GM03348 (cell line): ENCODE measurements around the gene ROR1.

Source experiments
- DNase-seq: peaks from one replicate; pipeline ENCODE4 v3.0.0; 2012; ENCODE audit warnings: low spot score

The ROR1 gene

GRCh38 chr1:63773815-63774616, at the start of gene ROR1:
TSS of gene ROR1 (plus strand) at chr1:63774017.
- peak; percentile 95 for DNase-seq

GRCh38 chr1:63724375-63724899, 49.4 kb upstream of the ROR1 start:
- no peak for DNase-seq

- DNase-seq = no peak
Observed at GRCh38 chr1:63728611-63729226, 45.1 kb upstream of the ROR1 start.

GRCh38 chr1:63729227-63729620, 44.6 kb upstream of the ROR1 start:
- no peak for DNase-seq

GRCh38 chr1:63730211-63730610, 43.6 kb upstream of the ROR1 start:
- DNase-seq = no peak

GRCh38 chr1:63731117-63732043, 42.4 kb upstream of the ROR1 start:
- peak; percentile 80 for DNase-seq

GRCh38 chr1:63732666-63733065, 41.2 kb upstream of the ROR1 start:
- DNase-seq = no peak

GRCh38 chr1:63738772-63739171, 35.0 kb upstream of the ROR1 start:
- DNase-seq = no peak

GRCh38 chr1:63739452-63739851, 34.4 kb upstream of the ROR1 start:
- DNase-seq = no peak

GRCh38 chr1:63740432-63740831, 33.4 kb upstream of the ROR1 start:
- DNase-seq = no peak

GRCh38 chr1:63742526-63742925, 31.3 kb upstream of the ROR1 start:
- no peak for DNase-seq

- DNase-seq = no peak
Observed at GRCh38 chr1:63743781-63744180, 30.0 kb upstream of the ROR1 start.

GRCh38 chr1:63746129-63746864, 27.5 kb upstream of the ROR1 start:
- peak; percentile 59 for DNase-seq

GRCh38 chr1:63747445-63747844, 26.4 kb upstream of the ROR1 start:
- no peak for DNase-seq

GRCh38 chr1:63748046-63748580, 25.7 kb upstream of the ROR1 start:
- no peak for DNase-seq

GRCh38 chr1:63748641-63749040, 25.2 kb upstream of the ROR1 start:
- no peak for DNase-seq

GRCh38 chr1:63750721-63751120, 23.1 kb upstream of the ROR1 start:
- DNase-seq = no peak

- DNase-seq = no peak
Observed at GRCh38 chr1:63752176-63752575, 21.6 kb upstream of the ROR1 start.

GRCh38 chr1:63753591-63753990, 20.2 kb upstream of the ROR1 start:
- DNase-seq = no peak

GRCh38 chr1:63756839-63757238, 17.0 kb upstream of the ROR1 start:
- DNase-seq = no peak

- DNase-seq = no peak
Observed at GRCh38 chr1:63757334-63757733, 16.5 kb upstream of the ROR1 start.
